Large intestine (tissue), 3 donors: ENCODE measurements around the gene HOXA2. TPM values are rescaled to one million over a fixed set of nuclear protein-coding genes. Genes with fewer than 3 reads are reported as not detected.
A peak's percentile ranks its signal among the peaks of the same experiment; 100 is the strongest.

Experiments
- DNase-seq, 2 donors: peaks; one replicate each; pipeline versions ENCODE4 v3.0.0 to v3.0.0-alpha.2; 2013
- H3K27ac ChIP-seq: one replicate; pipeline ENCODE4 v1.5.1; 2013; ENCODE audit warnings: low read length
- H3K27me3 ChIP-seq: 2 replicates; pipeline ENCODE4 v1.6.1; 2013; ENCODE audit warnings: low read length; ENCODE audit not compliant: control insufficient read depth, insufficient read depth
- H3K36me3 ChIP-seq: 2 replicates; pipeline ENCODE4 v1.6.1; 2013; ENCODE audit warnings: low read length; ENCODE audit not compliant: control insufficient read depth, insufficient read depth
- H3K4me1 ChIP-seq: one replicate; pipeline ENCODE4 v1.6.1; 2013; ENCODE audit warnings: low read length; ENCODE audit not compliant: control insufficient read depth, insufficient read depth
- H3K4me3 ChIP-seq: one replicate; pipeline ENCODE4 v1.5.1; 2013; ENCODE audit warnings: low read length
- H3K9me3 ChIP-seq: one replicate; pipeline ENCODE4 v1.6.1; 2013; ENCODE audit warnings: mild to moderate bottlenecking, low read depth, low read length, moderate library complexity; ENCODE audit not compliant: control insufficient read depth
- WGBS: methylation state at CpG from one replicate; pipeline ENCODE4 v1.1.5; 2013; ENCODE audit warnings: low lambda C conversion rate; ENCODE audit not compliant: insufficient coverage; 5-methylcytosine and 5-hydroxymethylcytosine counted together
- polyA plus RNA-seq: library from polyadenylated mRNA; unstranded; fragments of 120-200 nt; gene quantifications from one replicate; pipeline ENCODE4 v1.2.1, GENCODE V29; 2013

The HOXA2 gene
- polyA plus RNA-seq, 1 donor: 5.5 TPM

- WGBS: 20% methylated on average over 1 of the region's 66 CpGs
- peaks cover 3% of the 10 kb centered on the region for H3K27me3 ChIP-seq
- H3K27ac ChIP-seq: peak overlapping the region; percentile 81
These were observed 7.9 kb upstream of the HOXA2 start for GRCh38 chr7:27110186-27111031.

GRCh38 chr7:27109466-27110185 is 7.1 kb upstream of the HOXA2 start:
- WGBS: no CpG with 5 or more reads among the region's 4 CpGs
- no peak for DNase-seq
- peaks cover 10% of the 10 kb centered on the region for H3K9me3 ChIP-seq
- H3K36me3 ChIP-seq: peaks cover 27% of the 10 kb centered on the region
- peaks cover 20% of the 10 kb centered on the region for H3K4me1 ChIP-seq
- no peak overlapping the region for H3K4me3 ChIP-seq
- peak overlapping the region; percentile 80 for H3K27ac ChIP-seq
- H3K27me3 ChIP-seq: peaks cover 3% of the 10 kb centered on the region

More at GRCh38 chr7:27110186-27111031, 7.9 kb upstream of the HOXA2 start:
- peaks cover 25% of the 10 kb centered on the region for H3K4me1 ChIP-seq
- DNase-seq: peak; percentile 73 to 74
- peaks cover 10% of the 10 kb centered on the region for H3K9me3 ChIP-seq
- H3K36me3 ChIP-seq: peaks cover 25% of the 10 kb centered on the region
- H3K4me3 ChIP-seq: peak overlapping the region; percentile 19

- Histone ChIP-seq H3K4me3 (no peak overlapping the region), H3K4me1 (peaks cover 15% of the 10 kb centered on the region), H3K9me3 (peaks cover 10% of the 10 kb centered on the region), H3K36me3 (peaks cover 27% of the 10 kb centered on the region), H3K27me3 (peaks cover 6% of the 10 kb centered on the region), H3K27ac (peak overlapping the region; percentile 80)
- DNase-seq: peak in 1 of 2 donors; percentile 60
- no CpG with 5 or more reads among the region's 41 CpGs for WGBS
These were observed 6.1 kb upstream of the HOXA2 start for GRCh38 chr7:27108390-27109127.

- DNase-seq: peak in 1 of 2 donors; percentile 26
- Histone ChIP-seq H3K4me1 (peaks cover 12% of the 10 kb centered on the region), H3K4me3 (peak overlapping the region; percentile 5), H3K36me3 (peaks cover 27% of the 10 kb centered on the region), H3K27me3 (peaks cover 12% of the 10 kb centered on the region), H3K27ac (peak overlapping the region; percentile 80), H3K9me3 (peaks cover 10% of the 10 kb centered on the region)
- 66% methylated on average over 11 of the region's 47 CpGs for WGBS
These were observed 5.2 kb upstream of the HOXA2 start for GRCh38 chr7:27107391-27108381.

GRCh38 chr7:27106901-27107240 is 4.4 kb upstream of the HOXA2 start:
- Histone ChIP-seq H3K9me3 (peaks cover 10% of the 10 kb centered on the region), H3K4me1 (peaks cover 14% of the 10 kb centered on the region), H3K27me3 (peaks cover 17% of the 10 kb centered on the region), H3K4me3 (peak overlapping the region; percentile 3), H3K36me3 (peaks cover 27% of the 10 kb centered on the region), H3K27ac (peak overlapping the region; percentile 80)
- DNase-seq: no peak
- 66% methylated on average over 5 of the region's 14 CpGs for WGBS

GRCh38 chr7:27106181-27106900 is 3.9 kb upstream of the HOXA2 start:
- peaks cover 27% of the 10 kb centered on the region for H3K36me3 ChIP-seq
- peak overlapping the region; percentile 3 for H3K4me3 ChIP-seq
- peaks cover 10% of the 10 kb centered on the region for H3K9me3 ChIP-seq
- H3K27me3 ChIP-seq: peaks cover 23% of the 10 kb centered on the region
- WGBS: no CpG with 5 or more reads among the region's 44 CpGs
- peaks cover 14% of the 10 kb centered on the region for H3K4me1 ChIP-seq
- no peak for DNase-seq
- peak overlapping the region; percentile 80 for H3K27ac ChIP-seq

- WGBS: 100% methylated on average over 1 of the region's 13 CpGs
- Histone ChIP-seq H3K4me3 (no peak overlapping the region), H3K27me3 (peaks cover 29% of the 10 kb centered on the region), H3K4me1 (peaks cover 10% of the 10 kb centered on the region), H3K27ac (peak overlapping the region; percentile 80), H3K36me3 (peaks cover 34% of the 10 kb centered on the region), H3K9me3 (peaks cover 9% of the 10 kb centered on the region)
- no peak for DNase-seq
These were observed 3.0 kb upstream of the HOXA2 start for GRCh38 chr7:27105301-27106031.

DNA sequence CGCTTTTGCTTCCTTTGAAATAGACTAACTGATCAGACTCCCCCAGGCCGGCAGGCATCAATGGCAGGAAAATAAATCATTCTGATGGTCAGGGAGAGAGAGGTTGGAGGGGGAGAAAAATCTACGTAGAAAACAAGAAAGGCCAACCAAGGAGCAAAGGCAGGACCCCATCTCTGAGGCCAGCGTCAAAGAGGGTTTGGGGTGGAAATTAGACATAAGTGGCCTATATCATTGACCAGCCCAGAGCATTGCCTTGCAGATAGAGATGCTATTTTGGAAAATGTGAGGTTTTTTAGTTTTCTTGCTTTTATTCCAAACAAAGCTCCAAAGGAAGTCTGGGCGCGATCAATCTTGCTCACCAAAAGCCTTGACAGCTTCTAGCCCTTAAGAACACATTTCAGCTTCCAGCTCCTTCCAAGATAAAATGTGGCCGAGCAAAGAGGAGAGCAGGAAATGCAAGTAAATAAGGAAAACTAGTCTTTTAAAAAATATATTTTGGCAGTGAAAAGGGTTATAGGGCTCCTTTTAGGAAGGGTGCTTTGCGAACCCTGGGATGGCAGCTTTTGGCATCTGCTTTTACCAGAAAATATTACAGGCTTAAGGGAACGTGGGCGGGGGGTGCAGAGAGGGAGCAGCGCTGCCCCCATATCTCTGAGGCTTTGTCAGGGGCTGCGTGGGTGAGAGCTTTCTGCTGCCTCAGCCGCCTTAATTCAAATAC is 2.0 kb upstream of the HOXA2 start:
- DNase-seq: peak in 1 of 2 donors; percentile 33
- Histone ChIP-seq H3K4me1 (peaks cover 8% of the 10 kb centered on the region), H3K9me3 (peaks cover 6% of the 10 kb centered on the region), H3K4me3 (no peak overlapping the region), H3K27me3 (peaks cover 29% of the 10 kb centered on the region), H3K27ac (peak overlapping the region; percentile 80), H3K36me3 (peaks cover 29% of the 10 kb centered on the region)
- 90% methylated on average over 2 of the region's 13 CpGs for WGBS
